H1 (cell line): ENCODE measurements around the gene ABCC6. TPM values are rescaled to one million over a fixed set of nuclear protein-coding genes. Genes with fewer than 3 reads are reported as not detected.

Source experiments
- MAFK ChIP-seq: IDR thresholded peaks from 2 replicates; pipeline ENCODE4 v1.6.1; 2012; ENCODE audit warnings: low read depth, mild to moderate bottlenecking, improper control_type of control experiment, low read length
- polyA plus RNA-seq, 7 experiments: library from polyadenylated mRNA; depleted of rRNA in 3 of 7; stranded (reverse) in 5 of 7; unstranded in 2 of 7; fragments of >200 nt in 5 of 7; fragments of 200-250 nt in 2 of 7; gene quantifications; 1 replicate in 5 of 7; 2 replicates in 1 of 7; 4 replicates in 1 of 7; pipeline versions ENCODE4 v1.2.1 to v1.2.3, GENCODE V29; 2011 to 2013; ENCODE audit warnings: missing spikeins in 2 of 7, mixed read lengths in 2 of 7
- total RNA-seq: library from RNA; stranded (reverse); fragmentation: NEBNext Ultra II Directional; extraction: Animal tissue kit (Norgen Biotek cat#: 25700); gene quantifications from 2 replicates; pipeline ENCODE4 v1.2.1, GENCODE V29; 2021
- TF ChIP-seq, protein P1 (sequence below): fragments of 300-600 bp; sonication (generic); IDR thresholded peaks from 2 replicates; pipeline ENCODE4 v1.7.1; 2012; ENCODE audit warnings: low read length, moderate library complexity, mild to moderate bottlenecking, inconsistent platforms; ENCODE audit not compliant: insufficient replicate concordance

ABCC6 gene
- total and polyA plus RNA-seq, 2 of the 8 experiments (the other 6 are each of a cell fraction or from before 2014, with no cell fraction given): 1.6 to 1.8 TPM

DNA sequence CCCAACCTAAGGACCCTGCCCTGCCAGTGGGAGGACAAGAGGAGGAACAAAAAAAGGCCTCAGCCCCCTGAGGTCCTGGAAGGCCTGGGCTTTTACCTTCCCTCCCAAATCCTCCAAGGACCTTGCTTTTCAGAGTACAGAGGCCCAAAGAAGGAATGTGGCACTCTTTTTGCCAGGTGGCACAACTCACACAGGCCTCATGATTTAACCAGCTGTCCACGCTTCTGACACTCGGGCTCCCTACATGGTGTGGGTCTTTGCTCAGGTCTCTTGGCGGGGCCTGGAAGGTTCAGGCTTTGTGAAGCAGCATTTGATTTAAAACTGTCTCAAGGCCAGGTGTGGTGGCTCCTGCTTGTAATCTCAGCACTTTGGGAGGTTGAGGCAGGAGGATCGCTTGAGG, 120.6 kb downstream of the ABCC6 start (continued):
- TF ChIP-seq, protein P1, sequence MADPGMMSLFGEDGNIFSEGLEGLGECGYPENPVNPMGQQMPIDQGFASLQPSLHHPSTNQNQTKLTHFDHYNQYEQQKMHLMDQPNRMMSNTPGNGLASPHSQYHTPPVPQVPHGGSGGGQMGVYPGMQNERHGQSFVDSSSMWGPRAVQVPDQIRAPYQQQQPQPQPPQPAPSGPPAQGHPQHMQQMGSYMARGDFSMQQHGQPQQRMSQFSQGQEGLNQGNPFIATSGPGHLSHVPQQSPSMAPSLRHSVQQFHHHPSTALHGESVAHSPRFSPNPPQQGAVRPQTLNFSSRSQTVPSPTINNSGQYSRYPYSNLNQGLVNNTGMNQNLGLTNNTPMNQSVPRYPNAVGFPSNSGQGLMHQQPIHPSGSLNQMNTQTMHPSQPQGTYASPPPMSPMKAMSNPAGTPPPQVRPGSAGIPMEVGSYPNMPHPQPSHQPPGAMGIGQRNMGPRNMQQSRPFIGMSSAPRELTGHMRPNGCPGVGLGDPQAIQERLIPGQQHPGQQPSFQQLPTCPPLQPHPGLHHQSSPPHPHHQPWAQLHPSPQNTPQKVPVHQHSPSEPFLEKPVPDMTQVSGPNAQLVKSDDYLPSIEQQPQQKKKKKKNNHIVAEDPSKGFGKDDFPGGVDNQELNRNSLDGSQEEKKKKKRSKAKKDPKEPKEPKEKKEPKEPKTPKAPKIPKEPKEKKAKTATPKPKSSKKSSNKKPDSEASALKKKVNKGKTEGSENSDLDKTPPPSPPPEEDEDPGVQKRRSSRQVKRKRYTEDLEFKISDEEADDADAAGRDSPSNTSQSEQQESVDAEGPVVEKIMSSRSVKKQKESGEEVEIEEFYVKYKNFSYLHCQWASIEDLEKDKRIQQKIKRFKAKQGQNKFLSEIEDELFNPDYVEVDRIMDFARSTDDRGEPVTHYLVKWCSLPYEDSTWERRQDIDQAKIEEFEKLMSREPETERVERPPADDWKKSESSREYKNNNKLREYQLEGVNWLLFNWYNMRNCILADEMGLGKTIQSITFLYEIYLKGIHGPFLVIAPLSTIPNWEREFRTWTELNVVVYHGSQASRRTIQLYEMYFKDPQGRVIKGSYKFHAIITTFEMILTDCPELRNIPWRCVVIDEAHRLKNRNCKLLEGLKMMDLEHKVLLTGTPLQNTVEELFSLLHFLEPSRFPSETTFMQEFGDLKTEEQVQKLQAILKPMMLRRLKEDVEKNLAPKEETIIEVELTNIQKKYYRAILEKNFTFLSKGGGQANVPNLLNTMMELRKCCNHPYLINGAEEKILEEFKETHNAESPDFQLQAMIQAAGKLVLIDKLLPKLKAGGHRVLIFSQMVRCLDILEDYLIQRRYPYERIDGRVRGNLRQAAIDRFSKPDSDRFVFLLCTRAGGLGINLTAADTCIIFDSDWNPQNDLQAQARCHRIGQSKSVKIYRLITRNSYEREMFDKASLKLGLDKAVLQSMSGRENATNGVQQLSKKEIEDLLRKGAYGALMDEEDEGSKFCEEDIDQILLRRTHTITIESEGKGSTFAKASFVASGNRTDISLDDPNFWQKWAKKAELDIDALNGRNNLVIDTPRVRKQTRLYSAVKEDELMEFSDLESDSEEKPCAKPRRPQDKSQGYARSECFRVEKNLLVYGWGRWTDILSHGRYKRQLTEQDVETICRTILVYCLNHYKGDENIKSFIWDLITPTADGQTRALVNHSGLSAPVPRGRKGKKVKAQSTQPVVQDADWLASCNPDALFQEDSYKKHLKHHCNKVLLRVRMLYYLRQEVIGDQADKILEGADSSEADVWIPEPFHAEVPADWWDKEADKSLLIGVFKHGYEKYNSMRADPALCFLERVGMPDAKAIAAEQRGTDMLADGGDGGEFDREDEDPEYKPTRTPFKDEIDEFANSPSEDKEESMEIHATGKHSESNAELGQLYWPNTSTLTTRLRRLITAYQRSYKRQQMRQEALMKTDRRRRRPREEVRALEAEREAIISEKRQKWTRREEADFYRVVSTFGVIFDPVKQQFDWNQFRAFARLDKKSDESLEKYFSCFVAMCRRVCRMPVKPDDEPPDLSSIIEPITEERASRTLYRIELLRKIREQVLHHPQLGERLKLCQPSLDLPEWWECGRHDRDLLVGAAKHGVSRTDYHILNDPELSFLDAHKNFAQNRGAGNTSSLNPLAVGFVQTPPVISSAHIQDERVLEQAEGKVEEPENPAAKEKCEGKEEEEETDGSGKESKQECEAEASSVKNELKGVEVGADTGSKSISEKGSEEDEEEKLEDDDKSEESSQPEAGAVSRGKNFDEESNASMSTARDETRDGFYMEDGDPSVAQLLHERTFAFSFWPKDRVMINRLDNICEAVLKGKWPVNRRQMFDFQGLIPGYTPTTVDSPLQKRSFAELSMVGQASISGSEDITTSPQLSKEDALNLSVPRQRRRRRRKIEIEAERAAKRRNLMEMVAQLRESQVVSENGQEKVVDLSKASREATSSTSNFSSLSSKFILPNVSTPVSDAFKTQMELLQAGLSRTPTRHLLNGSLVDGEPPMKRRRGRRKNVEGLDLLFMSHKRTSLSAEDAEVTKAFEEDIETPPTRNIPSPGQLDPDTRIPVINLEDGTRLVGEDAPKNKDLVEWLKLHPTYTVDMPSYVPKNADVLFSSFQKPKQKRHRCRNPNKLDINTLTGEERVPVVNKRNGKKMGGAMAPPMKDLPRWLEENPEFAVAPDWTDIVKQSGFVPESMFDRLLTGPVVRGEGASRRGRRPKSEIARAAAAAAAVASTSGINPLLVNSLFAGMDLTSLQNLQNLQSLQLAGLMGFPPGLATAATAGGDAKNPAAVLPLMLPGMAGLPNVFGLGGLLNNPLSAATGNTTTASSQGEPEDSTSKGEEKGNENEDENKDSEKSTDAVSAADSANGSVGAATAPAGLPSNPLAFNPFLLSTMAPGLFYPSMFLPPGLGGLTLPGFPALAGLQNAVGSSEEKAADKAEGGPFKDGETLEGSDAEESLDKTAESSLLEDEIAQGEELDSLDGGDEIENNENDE: no peak
- no peak for TF ChIP-seq MAFK
- TF ChIP-seq, all 59 proteins: peak for 0
